Stimulated activated naive CD4-positive, alpha-beta T cell treated with Interleukin-2 at 50 U/mL for 16 hours (primary cell): Measurements from ENCODE around the gene MTOR.
"Not testable (repeated sequence)": the region's sequence is repeated elsewhere in the genome, so short reads cannot be mapped to it uniquely, and the experiment has no call there.

Source experiments
- DNase-seq: peaks from one replicate; lab custom pipeline; 2025; lab: John Stamatoyannopoulos, UW

MTOR gene

GRCh38 chr1:11280719-11281376, 18.5 kb upstream of the MTOR start:
- no peak for DNase-seq

GRCh38 chr1:11279630-11280029, 17.3 kb upstream of the MTOR start:
- DNase-seq: no peak

- DNase-seq: no peak
Observed at GRCh38 chr1:11279152-11279551, 16.8 kb upstream of the MTOR start.

- DNase-seq: no peak
Observed at GRCh38 chr1:11273595-11274234, 11.4 kb upstream of the MTOR start.

GRCh38 chr1:11272832-11273594, 10.7 kb upstream of the MTOR start, which contains the start of gene UBIAD1:
Gene UBIAD1 (plus strand): TSS chr1:11273198. CDS start chr1:11273532, 334 bp downstream.
- peak; percentile 89 for DNase-seq

- no peak for DNase-seq
Observed at GRCh38 chr1:11272544-11272831, 10.1 kb upstream of the MTOR start.

- not testable (repeated sequence) for DNase-seq
Observed at GRCh38 chr1:11267350-11268337, 5.3 kb upstream of the MTOR start.

- DNase-seq: no peak
Observed at GRCh38 chr1:11266268-11267074, 4.1 kb upstream of the MTOR start.

- no peak for DNase-seq
Observed at GRCh38 chr1:11256299-11256698, 6.1 kb downstream of the MTOR start.

GRCh38 chr1:11253226-11253625, 9.1 kb downstream of the MTOR start:
- DNase-seq: no peak

GRCh38 chr1:11252538-11252937, 9.8 kb downstream of the MTOR start:
- no peak for DNase-seq

GRCh38 chr1:11248169-11248568, 14.2 kb downstream of the MTOR start:
- no peak for DNase-seq

GRCh38 chr1:11245904-11246719, 16.2 kb downstream of the MTOR start:
- DNase-seq: no peak

GRCh38 chr1:11245248-11245647, 17.1 kb downstream of the MTOR start:
- DNase-seq: no peak

- no peak for DNase-seq
Observed at GRCh38 chr1:11238311-11238710, 24.0 kb downstream of the MTOR start.

- DNase-seq: no peak
Observed at GRCh38 chr1:11237356-11237755, 25.0 kb downstream of the MTOR start.

- no peak for DNase-seq
Observed at GRCh38 chr1:11233208-11233607, 29.1 kb downstream of the MTOR start.

GRCh38 chr1:11229203-11229602, 33.1 kb downstream of the MTOR start:
- DNase-seq: no peak

- DNase-seq: no peak
Observed at GRCh38 chr1:11227106-11228077, 35.0 kb downstream of the MTOR start.
